SK-N-SH (cell line): ENCODE results near the gene GTPBP10. TPM values are rescaled to one million over a fixed set of nuclear protein-coding genes. Genes with fewer than 3 reads are reported as not detected.

ENCODE experiments used
- CTCF ChIA-PET: fragments of 300-600, 350-600 bp; formaldehyde crosslinking; extraction: SDS; loops from one replicate; lab custom pipeline; 2021; lab: Yijun Ruan, JAX
- POLR2A ChIA-PET: fragments of 350-600 bp; sonication (Branson Sonifier 250); formaldehyde crosslinking; extraction: SDS; loops from one replicate; lab custom pipeline; 2020; ENCODE audit warnings: antibody characterized with exemption, inconsistent platforms; lab: Yijun Ruan, JAX
- DNase-seq: peaks from one replicate; pipeline ENCODE4 v3.0.0; 2012
- H2AFZ ChIP-seq: fragments of 200-600 bp; sonication (generic); 2 replicates; pipeline ENCODE4 v1.8.1; 2016; ENCODE audit warnings: antibody characterized with exemption, mild to moderate bottlenecking, low read depth
- H3F3A ChIP-seq: fragments of 200-600 bp; sonication (generic); replicated peaks from 2 replicates; pipeline ENCODE3; 2016; ENCODE audit warnings: antibody characterized with exemption, mild to moderate bottlenecking; ENCODE audit not compliant: insufficient read depth
- H3K27ac ChIP-seq, 2 experiments: fragments of 200-500 bp in 1 of 2; fragments of 200-600 bp in 1 of 2; sonication (Bioruptor generic) in 1 of 2; sonication (generic), shearing (Covaris generic) in 1 of 2; 2 replicates each; pipeline versions ENCODE4 v1.5.1 to v1.6.1; 2014 to 2016; ENCODE audit warnings: low read depth in 2 of 2, inconsistent platforms in 1 of 2, low read length in 1 of 2, mild to moderate bottlenecking in 1 of 2, mixed read lengths in 1 of 2
- H3K27me3 ChIP-seq: fragments of 200-600 bp; sonication (generic), shearing (Covaris generic); 2 replicates; pipeline ENCODE4 v1.6.1; 2016; ENCODE audit warnings: mixed run types; ENCODE audit not compliant: insufficient read depth
- H3K36me3 ChIP-seq, 2 experiments: fragments of 200-500 bp in 1 of 2; fragments of 200-600 bp in 1 of 2; sonication (Bioruptor generic) in 1 of 2; sonication (generic) in 1 of 2; replicated peaks in 1 of 2; 2 replicates each; pipeline versions ENCODE3 to v1.5.1; 2014 to 2016; ENCODE audit warnings: low read length in 1 of 2, mild to moderate bottlenecking in 1 of 2; ENCODE audit not compliant: insufficient read depth in 2 of 2, control insufficient read depth in 1 of 2
- H3K4me1 ChIP-seq, 2 experiments: fragments of 200-500 bp in 1 of 2; fragments of 200-600 bp in 1 of 2; sonication (Bioruptor generic) in 1 of 2; sonication (generic), shearing (Covaris generic) in 1 of 2; 2 replicates each; pipeline versions ENCODE4 v1.5.1 to v1.6.1; 2014 to 2016; ENCODE audit warnings: low read depth in 1 of 2, low read length in 1 of 2, mixed run types in 1 of 2; ENCODE audit not compliant: insufficient read depth in 2 of 2, control insufficient read depth in 1 of 2
- H3K4me2 ChIP-seq: fragments of 200-600 bp; sonication (generic), shearing (Covaris generic); 2 replicates; pipeline ENCODE4 v1.6.1; 2017; ENCODE audit warnings: mixed run types
- H3K4me3 ChIP-seq, 2 experiments: fragments of 200-500 bp in 1 of 2; fragments of 200-600 bp in 1 of 2; sonication (Bioruptor generic) in 1 of 2; sonication (generic), shearing (Covaris generic) in 1 of 2; 2 replicates each; pipeline versions ENCODE4 v1.5.1 to v1.8.1; 2014 to 2016; ENCODE audit warnings: low read depth in 2 of 2, inconsistent platforms in 1 of 2, low read length in 1 of 2, mild to moderate bottlenecking in 1 of 2, mixed read lengths in 1 of 2, moderate library complexity in 1 of 2
- H3K79me2 ChIP-seq: fragments of 200-600 bp; sonication (generic); 2 replicates; pipeline ENCODE4 v1.8.1; 2017; ENCODE audit warnings: mild to moderate bottlenecking; ENCODE audit not compliant: insufficient read depth
- H3K9ac ChIP-seq: fragments of 200-600 bp; sonication (generic); 2 replicates; pipeline ENCODE4 v1.6.1; 2017; ENCODE audit warnings: mixed run types
- H3K9me2 ChIP-seq: fragments of 200-600 bp; sonication (generic); 2 replicates; pipeline ENCODE4 v1.6.1; 2017; ENCODE audit warnings: mixed run types
- H3K9me3 ChIP-seq: fragments of 200-600 bp; sonication (generic); 2 replicates; pipeline ENCODE4 v1.6.1; 2017; ENCODE audit warnings: mixed run types, mild to moderate bottlenecking, moderate library complexity
- H4K20me1 ChIP-seq: fragments of 200-600 bp; sonication (generic); 2 replicates; pipeline ENCODE4 v1.6.1; 2017; ENCODE audit warnings: mild to moderate bottlenecking, mixed run types; ENCODE audit not compliant: insufficient read depth
- CHD2 ChIP-seq: fragments of 150-350 bp; IDR thresholded peaks from 2 replicates; pipeline ENCODE4 v1.6.1; 2018; ENCODE audit warnings: low read length; ENCODE audit not compliant: partially characterized antibody
- EZH2phosphoT487 ChIP-seq: fragments of 200-600 bp; sonication (generic); IDR thresholded peaks from 2 replicates; pipeline ENCODE4 v1.6.1; 2017; ENCODE audit warnings: low read depth, mixed run types, mild to moderate bottlenecking, antibody characterized with exemption, moderate library complexity, borderline replicate concordance
- FOSL2 ChIP-seq: IDR thresholded peaks from 2 replicates; pipeline ENCODE4 v1.4.0; 2012; ENCODE audit warnings: low read depth, mild to moderate bottlenecking, moderate library complexity, borderline replicate concordance
- FOXM1 ChIP-seq: IDR thresholded peaks from 2 replicates; pipeline ENCODE4 v1.4.0; 2012; ENCODE audit warnings: low read depth, mild to moderate bottlenecking
- GATA2 ChIP-seq: sonication (generic); formaldehyde crosslinking; IDR thresholded peaks from 2 replicates; pipeline ENCODE4 v1.5.0; 2020; ENCODE audit warnings: mild to moderate bottlenecking, missing genetic modification reagents
- MEF2A ChIP-seq: IDR thresholded peaks from 2 replicates; pipeline ENCODE4 v1.4.0; 2012; ENCODE audit warnings: low read depth, borderline replicate concordance
- MXI1 ChIP-seq: IDR thresholded peaks from 2 replicates; pipeline ENCODE4 v1.6.1; 2012; ENCODE audit warnings: mild to moderate bottlenecking, low read depth, low read length, improper control_type of control experiment
- NFIC ChIP-seq: IDR thresholded peaks from 2 replicates; pipeline ENCODE4 v1.4.0; 2012; ENCODE audit warnings: borderline replicate concordance
- RCOR1 ChIP-seq: fragments of 150-350 bp; IDR thresholded peaks from 2 replicates; pipeline ENCODE4 v1.6.1; 2017; ENCODE audit warnings: antibody characterized with exemption, low read length
- RXRA ChIP-seq: IDR thresholded peaks from 2 replicates; pipeline ENCODE4 v1.4.0; 2012; ENCODE audit warnings: low read depth, mild to moderate bottlenecking, borderline replicate concordance
- SIN3A ChIP-seq: IDR thresholded peaks from 2 replicates; pipeline ENCODE4 v1.6.1; 2012; ENCODE audit warnings: low read depth, mild to moderate bottlenecking, low read length, moderate library complexity, borderline replicate concordance
- YY1 ChIP-seq: IDR thresholded peaks from 2 replicates; pipeline ENCODE4 v1.4.0; 2012; ENCODE audit warnings: low read depth, mild to moderate bottlenecking
- WGBS: methylation state at CpG from one replicate; pipeline ENCODE4 v1.1.6; 2017; ENCODE audit warnings: low lambda C conversion rate; 5-methylcytosine and 5-hydroxymethylcytosine counted together
- polyA plus RNA-seq, 3 experiments: library from polyadenylated mRNA; depleted of rRNA; stranded (reverse); fragments of >200 nt; gene quantifications; 2 replicates each; pipeline ENCODE4 v1.2.3, GENCODE V29; 2012
- TF ChIP-seq, protein P1 (sequence below): fragments of 200-600 bp; sonication (generic); IDR thresholded peaks from 2 replicates; pipeline ENCODE4 v1.6.1; 2017; ENCODE audit warnings: antibody characterized with exemption, mild to moderate bottlenecking, moderate library complexity
- TF ChIP-seq, protein P2 (sequence below): IDR thresholded peaks from 2 replicates; pipeline ENCODE4 v1.4.0; 2012; ENCODE audit warnings: low read depth, borderline replicate concordance
- TF ChIP-seq, protein P3 (sequence below): IDR thresholded peaks from 2 replicates; pipeline ENCODE4 v1.4.0; 2012; ENCODE audit warnings: low read depth
- TF ChIP-seq, protein P4 (sequence below): IDR thresholded peaks from 2 replicates; pipeline ENCODE4; 2012
- TF ChIP-seq, protein P5 (sequence below): fragments of 150-350 bp; IDR thresholded peaks from 2 replicates; pipeline ENCODE4 v1.6.1; 2017; ENCODE audit warnings: antibody characterized with exemption, low read length, low read depth, borderline replicate concordance
- TF ChIP-seq, protein P6 (sequence below): fragments of 150-350 bp; IDR thresholded peaks from 2 replicates; pipeline ENCODE4 v1.6.1; 2016; ENCODE audit warnings: mild to moderate bottlenecking, low read depth, low read length

GTPBP10 gene
- polyA plus RNA-seq, 1 of the 3 experiments (the other 2 are of a cell fraction) = 8.5 TPM

DNA sequence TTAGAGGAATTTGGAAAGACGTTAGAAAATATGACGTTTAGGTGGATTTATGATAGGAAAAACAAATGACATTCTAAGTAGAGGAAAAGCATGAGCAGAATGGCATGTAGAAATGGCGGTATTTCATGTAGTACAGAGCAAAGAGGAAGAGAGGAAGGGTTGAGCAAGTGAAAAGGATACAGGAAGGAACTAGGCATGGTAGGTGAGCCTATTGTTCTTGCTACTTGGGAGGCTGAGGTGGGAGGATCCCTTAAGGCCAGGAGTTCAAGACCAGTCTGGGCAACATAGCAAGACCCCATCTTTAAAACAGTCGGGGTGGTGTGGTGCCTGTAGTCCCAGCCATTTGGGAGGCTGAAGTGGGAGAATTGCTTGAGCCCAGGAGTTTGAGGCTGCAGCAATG, 1.2 kb downstream of the GTPBP10 start:
- Histone ChIP-seq H3K27ac (0 out of 4 replicates have a peak overlapping the region, but pooled peaks of 1 of the 2 experiments have one; percentile 74), H3K9me2 (no peaks in the 10 kb centered on the region), H3K9ac (peak overlapping the region; percentile 91), H3K4me1 (peaks cover 7 to 15% of the 10 kb centered on the region in 2 experiments; a peak in 3 of 4 replicates), H3K9me3 (no peaks in the 10 kb centered on the region), H3K27me3 (no peaks in the 10 kb centered on the region), H3F3A (peaks cover 6% of the 10 kb centered on the region), H3K4me3 (peak overlapping the region; percentile 81 to 95), H3K36me3 (peaks cover 8 to 10% of the 10 kb centered on the region in 2 experiments), H3K79me2 (peaks cover 62% of the 10 kb centered on the region), H4K20me1 (no peaks in the 10 kb centered on the region), H3K4me2 (peak overlapping the region; percentile 84), H2AFZ (no peak overlapping the region)
- WGBS = 67% methylated on average over 4 of the region's 4 CpGs
- TF ChIP-seq YY1 (no peak), SIN3A (no peak), FOXM1 (no peak), NFIC (no peak), MXI1 (no peak), CHD2 (no peak), MEF2A (no peak), EZH2phosphoT487 (no peak), GATA2 (CRISPR knock-in tag) (no peak), RCOR1 (no peak), RXRA (no peak), FOSL2 (no peak)
- TF ChIP-seq, protein P1, sequence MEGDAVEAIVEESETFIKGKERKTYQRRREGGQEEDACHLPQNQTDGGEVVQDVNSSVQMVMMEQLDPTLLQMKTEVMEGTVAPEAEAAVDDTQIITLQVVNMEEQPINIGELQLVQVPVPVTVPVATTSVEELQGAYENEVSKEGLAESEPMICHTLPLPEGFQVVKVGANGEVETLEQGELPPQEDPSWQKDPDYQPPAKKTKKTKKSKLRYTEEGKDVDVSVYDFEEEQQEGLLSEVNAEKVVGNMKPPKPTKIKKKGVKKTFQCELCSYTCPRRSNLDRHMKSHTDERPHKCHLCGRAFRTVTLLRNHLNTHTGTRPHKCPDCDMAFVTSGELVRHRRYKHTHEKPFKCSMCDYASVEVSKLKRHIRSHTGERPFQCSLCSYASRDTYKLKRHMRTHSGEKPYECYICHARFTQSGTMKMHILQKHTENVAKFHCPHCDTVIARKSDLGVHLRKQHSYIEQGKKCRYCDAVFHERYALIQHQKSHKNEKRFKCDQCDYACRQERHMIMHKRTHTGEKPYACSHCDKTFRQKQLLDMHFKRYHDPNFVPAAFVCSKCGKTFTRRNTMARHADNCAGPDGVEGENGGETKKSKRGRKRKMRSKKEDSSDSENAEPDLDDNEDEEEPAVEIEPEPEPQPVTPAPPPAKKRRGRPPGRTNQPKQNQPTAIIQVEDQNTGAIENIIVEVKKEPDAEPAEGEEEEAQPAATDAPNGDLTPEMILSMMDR = no peak
- TF ChIP-seq, protein P2, sequence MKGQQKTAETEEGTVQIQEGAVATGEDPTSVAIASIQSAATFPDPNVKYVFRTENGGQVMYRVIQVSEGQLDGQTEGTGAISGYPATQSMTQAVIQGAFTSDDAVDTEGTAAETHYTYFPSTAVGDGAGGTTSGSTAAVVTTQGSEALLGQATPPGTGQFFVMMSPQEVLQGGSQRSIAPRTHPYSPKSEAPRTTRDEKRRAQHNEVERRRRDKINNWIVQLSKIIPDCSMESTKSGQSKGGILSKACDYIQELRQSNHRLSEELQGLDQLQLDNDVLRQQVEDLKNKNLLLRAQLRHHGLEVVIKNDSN = no peak
- TF ChIP-seq, protein P3, sequence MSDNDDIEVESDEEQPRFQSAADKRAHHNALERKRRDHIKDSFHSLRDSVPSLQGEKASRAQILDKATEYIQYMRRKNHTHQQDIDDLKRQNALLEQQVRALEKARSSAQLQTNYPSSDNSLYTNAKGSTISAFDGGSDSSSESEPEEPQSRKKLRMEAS = no peak
- TF ChIP-seq, protein P4, sequence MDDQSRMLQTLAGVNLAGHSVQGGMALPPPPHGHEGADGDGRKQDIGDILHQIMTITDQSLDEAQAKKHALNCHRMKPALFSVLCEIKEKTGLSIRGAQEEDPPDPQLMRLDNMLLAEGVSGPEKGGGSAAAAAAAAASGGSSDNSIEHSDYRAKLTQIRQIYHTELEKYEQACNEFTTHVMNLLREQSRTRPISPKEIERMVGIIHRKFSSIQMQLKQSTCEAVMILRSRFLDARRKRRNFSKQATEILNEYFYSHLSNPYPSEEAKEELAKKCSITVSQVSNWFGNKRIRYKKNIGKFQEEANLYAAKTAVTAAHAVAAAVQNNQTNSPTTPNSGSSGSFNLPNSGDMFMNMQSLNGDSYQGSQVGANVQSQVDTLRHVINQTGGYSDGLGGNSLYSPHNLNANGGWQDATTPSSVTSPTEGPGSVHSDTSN = no peak
- TF ChIP-seq, protein P5, sequence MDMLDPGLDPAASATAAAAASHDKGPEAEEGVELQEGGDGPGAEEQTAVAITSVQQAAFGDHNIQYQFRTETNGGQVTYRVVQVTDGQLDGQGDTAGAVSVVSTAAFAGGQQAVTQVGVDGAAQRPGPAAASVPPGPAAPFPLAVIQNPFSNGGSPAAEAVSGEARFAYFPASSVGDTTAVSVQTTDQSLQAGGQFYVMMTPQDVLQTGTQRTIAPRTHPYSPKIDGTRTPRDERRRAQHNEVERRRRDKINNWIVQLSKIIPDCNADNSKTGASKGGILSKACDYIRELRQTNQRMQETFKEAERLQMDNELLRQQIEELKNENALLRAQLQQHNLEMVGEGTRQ = no peak
- TF ChIP-seq, protein P6, sequence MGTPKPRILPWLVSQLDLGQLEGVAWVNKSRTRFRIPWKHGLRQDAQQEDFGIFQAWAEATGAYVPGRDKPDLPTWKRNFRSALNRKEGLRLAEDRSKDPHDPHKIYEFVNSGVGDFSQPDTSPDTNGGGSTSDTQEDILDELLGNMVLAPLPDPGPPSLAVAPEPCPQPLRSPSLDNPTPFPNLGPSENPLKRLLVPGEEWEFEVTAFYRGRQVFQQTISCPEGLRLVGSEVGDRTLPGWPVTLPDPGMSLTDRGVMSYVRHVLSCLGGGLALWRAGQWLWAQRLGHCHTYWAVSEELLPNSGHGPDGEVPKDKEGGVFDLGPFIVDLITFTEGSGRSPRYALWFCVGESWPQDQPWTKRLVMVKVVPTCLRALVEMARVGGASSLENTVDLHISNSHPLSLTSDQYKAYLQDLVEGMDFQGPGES = no peak
- DNase-seq = no peak
- CTCF ChIA-PET = interaction anchor here (0.6 to 1.0 kb wide), 2 partner anchors 8 to 80 kb away, joined by 4 read pairs; no protein-coding TSS in a partner anchor
- POLR2A ChIA-PET = no interaction called here
